PFSK-1 (cell line): Measurements from ENCODE around the gene TSPAN16.
A peak's percentile ranks its signal among the peaks of the same experiment; 100 is the strongest.

Experiments
- POLR2AphosphoS5 ChIP-seq: IDR thresholded peaks from 2 replicates; pipeline ENCODE4 v1.6.1; 2012; ENCODE audit warnings: low read depth, mild to moderate bottlenecking, control low read depth, low read length, moderate library complexity
- SIN3A ChIP-seq: IDR thresholded peaks from 2 replicates; pipeline ENCODE4 v1.6.1; 2012; ENCODE audit warnings: mild to moderate bottlenecking, low read length, moderate library complexity, borderline replicate concordance; ENCODE audit not compliant: insufficient read depth
- TAF1 ChIP-seq: IDR thresholded peaks from 2 replicates; pipeline ENCODE4 v1.6.1; 2012; ENCODE audit warnings: low read length, control low read depth, borderline replicate concordance; ENCODE audit not compliant: insufficient read depth
- TF ChIP-seq, protein P1 (sequence below), 2 experiments: IDR thresholded peaks; 2 replicates each; pipeline versions ENCODE4 v1.6.1 to v1.8.0; 2011 to 2012; ENCODE audit warnings: low read depth in 2 of 2, low read length in 2 of 2, control low read depth in 1 of 2, inconsistent platforms in 1 of 2, mild to moderate bottlenecking in 1 of 2, moderate library complexity in 1 of 2; ENCODE audit not compliant: insufficient read depth in 1 of 2

DNA sequence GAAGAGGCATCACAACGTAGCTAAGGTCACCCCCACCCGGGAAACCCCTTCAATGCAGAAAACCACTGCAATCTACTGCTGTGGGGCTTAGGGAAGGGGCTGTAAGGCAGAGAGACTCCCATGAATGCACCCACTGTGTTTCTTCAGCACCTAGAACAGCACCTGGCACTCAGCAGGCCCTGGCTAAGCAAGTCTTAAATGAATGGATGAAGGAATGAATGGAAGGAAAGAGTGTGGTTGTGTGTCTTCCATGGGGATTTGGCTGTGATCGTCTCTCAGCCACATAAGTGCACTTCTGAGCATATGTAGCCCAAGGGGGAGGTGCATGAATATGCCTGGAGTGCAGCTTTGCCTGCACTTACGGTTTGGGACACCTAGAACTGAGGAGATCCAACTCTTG, 53.2 kb downstream of the TSPAN16 start:
- TF ChIP-seq POLR2AphosphoS5 = no peak
- no peak for TF ChIP-seq SIN3A
- TF ChIP-seq, protein P1, sequence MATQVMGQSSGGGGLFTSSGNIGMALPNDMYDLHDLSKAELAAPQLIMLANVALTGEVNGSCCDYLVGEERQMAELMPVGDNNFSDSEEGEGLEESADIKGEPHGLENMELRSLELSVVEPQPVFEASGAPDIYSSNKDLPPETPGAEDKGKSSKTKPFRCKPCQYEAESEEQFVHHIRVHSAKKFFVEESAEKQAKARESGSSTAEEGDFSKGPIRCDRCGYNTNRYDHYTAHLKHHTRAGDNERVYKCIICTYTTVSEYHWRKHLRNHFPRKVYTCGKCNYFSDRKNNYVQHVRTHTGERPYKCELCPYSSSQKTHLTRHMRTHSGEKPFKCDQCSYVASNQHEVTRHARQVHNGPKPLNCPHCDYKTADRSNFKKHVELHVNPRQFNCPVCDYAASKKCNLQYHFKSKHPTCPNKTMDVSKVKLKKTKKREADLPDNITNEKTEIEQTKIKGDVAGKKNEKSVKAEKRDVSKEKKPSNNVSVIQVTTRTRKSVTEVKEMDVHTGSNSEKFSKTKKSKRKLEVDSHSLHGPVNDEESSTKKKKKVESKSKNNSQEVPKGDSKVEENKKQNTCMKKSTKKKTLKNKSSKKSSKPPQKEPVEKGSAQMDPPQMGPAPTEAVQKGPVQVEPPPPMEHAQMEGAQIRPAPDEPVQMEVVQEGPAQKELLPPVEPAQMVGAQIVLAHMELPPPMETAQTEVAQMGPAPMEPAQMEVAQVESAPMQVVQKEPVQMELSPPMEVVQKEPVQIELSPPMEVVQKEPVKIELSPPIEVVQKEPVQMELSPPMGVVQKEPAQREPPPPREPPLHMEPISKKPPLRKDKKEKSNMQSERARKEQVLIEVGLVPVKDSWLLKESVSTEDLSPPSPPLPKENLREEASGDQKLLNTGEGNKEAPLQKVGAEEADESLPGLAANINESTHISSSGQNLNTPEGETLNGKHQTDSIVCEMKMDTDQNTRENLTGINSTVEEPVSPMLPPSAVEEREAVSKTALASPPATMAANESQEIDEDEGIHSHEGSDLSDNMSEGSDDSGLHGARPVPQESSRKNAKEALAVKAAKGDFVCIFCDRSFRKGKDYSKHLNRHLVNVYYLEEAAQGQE (IDR thresholded peaks at IDR 0.05; ENCODE audit: insufficient read depth in 1 of 2, low read depth in 2 of 2, low read length in 2 of 2) = peak in 1 of 2 experiments; percentile 77; a peak in 2 of 4 replicates
- no peak for TF ChIP-seq TAF1
